Measurements from ENCODE around the gene FADS2. TPM values are rescaled to one million over a fixed set of nuclear protein-coding genes. Genes with fewer than 3 reads are reported as not detected.

The FADS2 gene
- total RNA-seq, 1 experiment from 2014 or later, result 246 TPM

DNA sequence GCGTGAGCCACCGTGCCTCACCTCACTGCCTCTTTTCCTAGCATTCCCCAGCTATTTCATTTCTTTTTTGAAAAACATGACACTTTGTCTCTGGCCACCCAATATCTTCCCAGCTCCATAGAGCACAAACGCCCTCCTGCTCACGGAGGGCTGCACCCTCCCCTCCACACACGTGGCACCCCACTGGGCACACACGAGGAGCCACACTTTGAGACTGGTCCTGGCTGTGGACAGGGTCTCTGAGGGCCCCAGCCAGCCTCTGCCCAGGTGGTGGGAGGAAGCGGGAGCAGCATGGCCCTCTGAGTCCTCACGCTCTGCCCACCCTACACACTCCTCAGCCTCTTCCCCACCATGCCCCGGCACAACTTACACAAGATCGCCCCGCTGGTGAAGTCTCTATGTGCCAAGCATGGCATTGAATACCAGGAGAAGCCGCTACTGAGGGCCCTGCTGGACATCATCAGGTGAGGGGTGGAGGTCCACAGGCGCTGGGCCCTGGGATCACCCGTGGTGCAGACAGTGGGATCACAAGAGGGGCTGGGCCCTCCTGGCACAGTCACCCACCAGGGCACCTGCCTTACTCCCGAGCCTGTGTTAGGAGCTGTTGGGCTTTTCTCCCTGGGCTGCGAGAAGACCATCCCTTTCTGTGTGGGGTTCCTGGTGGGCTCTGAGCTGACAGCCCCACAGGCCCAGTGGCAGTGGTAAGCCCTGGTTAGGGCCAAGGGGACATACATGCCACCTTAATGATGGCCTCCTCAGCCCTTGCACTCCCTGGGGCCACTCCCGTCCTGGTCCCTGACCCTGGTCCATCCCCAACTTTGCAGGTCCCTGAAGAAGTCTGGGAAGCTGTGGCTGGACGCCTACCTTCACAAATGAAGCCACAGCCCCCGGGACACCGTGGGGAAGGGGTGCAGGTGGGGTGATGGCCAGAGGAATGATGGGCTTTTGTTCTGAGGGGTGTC, 37.0 kb downstream of the FADS2 start:
- no peak overlapping the region for H3K4me2 ChIP-seq (ENCODE audit: low read length)
- no peaks in the 10 kb centered on the region for H3F3A ChIP-seq (ENCODE audit: low read length, unreplicated experiment)
- BruUV-seq (replicated peaks), result no TSS peak
- no peak for ATAC-seq
- intact Hi-C loops (cut with micrococcal nuclease), result no loop called here
- no peak overlapping the region for H2AFZ ChIP-seq (ENCODE audit: low read length)
- TF ChIP-seq EZH2 (IDR thresholded peaks at IDR 0.05; ENCODE audit: low read length, unreplicated experiment) (no peak), EZH2phosphoT487 (IDR thresholded peaks at IDR 0.05; ENCODE audit: borderline replicate concordance, low read length) (no peak)
- TF ChIP-seq, protein P1, sequence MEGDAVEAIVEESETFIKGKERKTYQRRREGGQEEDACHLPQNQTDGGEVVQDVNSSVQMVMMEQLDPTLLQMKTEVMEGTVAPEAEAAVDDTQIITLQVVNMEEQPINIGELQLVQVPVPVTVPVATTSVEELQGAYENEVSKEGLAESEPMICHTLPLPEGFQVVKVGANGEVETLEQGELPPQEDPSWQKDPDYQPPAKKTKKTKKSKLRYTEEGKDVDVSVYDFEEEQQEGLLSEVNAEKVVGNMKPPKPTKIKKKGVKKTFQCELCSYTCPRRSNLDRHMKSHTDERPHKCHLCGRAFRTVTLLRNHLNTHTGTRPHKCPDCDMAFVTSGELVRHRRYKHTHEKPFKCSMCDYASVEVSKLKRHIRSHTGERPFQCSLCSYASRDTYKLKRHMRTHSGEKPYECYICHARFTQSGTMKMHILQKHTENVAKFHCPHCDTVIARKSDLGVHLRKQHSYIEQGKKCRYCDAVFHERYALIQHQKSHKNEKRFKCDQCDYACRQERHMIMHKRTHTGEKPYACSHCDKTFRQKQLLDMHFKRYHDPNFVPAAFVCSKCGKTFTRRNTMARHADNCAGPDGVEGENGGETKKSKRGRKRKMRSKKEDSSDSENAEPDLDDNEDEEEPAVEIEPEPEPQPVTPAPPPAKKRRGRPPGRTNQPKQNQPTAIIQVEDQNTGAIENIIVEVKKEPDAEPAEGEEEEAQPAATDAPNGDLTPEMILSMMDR (conservative IDR thresholded peaks at IDR 0.05; ENCODE audit: low read depth, low read length), result no peak
- no peaks in the 10 kb centered on the region for H3K27me3 ChIP-seq (ENCODE audit: low read length)
- 0 out of 2 replicates have a peak, but pooled peaks cover 3% of the 10 kb centered on the region for H4K20me1 ChIP-seq (ENCODE audit: low read length)
- no peak overlapping the region for H3K9ac ChIP-seq (ENCODE audit: low read length)
- H3K79me2 ChIP-seq (ENCODE audit: low read length), result no peaks in the 10 kb centered on the region
- POLR2A ChIA-PET (ENCODE audit: unreplicated experiment), result no interaction called here
- no peak overlapping the region for H3K27ac ChIP-seq (ENCODE audit: low read length)
- peaks cover 4% of the 10 kb centered on the region for H3K36me3 ChIP-seq (ENCODE audit: low read depth, low read length)
- no peaks in the 10 kb centered on the region for H3K9me2 ChIP-seq (replicated peaks; ENCODE audit: low read length)
- H3K4me1 ChIP-seq (ENCODE audit: insufficient read depth, low read length), result no peaks in the 10 kb centered on the region
- DNase-seq, result no peak
- H3K9me3 ChIP-seq (ENCODE audit: low read length), result no peaks in the 10 kb centered on the region
- no peak overlapping the region for H3K4me3 ChIP-seq (ENCODE audit: low read length)
- CTCF ChIA-PET, result interaction anchor here (0.6 kb wide), 1 partner anchor 11 kb away, joined by 7 read pairs; no protein-coding TSS in a partner anchor

DNA sequence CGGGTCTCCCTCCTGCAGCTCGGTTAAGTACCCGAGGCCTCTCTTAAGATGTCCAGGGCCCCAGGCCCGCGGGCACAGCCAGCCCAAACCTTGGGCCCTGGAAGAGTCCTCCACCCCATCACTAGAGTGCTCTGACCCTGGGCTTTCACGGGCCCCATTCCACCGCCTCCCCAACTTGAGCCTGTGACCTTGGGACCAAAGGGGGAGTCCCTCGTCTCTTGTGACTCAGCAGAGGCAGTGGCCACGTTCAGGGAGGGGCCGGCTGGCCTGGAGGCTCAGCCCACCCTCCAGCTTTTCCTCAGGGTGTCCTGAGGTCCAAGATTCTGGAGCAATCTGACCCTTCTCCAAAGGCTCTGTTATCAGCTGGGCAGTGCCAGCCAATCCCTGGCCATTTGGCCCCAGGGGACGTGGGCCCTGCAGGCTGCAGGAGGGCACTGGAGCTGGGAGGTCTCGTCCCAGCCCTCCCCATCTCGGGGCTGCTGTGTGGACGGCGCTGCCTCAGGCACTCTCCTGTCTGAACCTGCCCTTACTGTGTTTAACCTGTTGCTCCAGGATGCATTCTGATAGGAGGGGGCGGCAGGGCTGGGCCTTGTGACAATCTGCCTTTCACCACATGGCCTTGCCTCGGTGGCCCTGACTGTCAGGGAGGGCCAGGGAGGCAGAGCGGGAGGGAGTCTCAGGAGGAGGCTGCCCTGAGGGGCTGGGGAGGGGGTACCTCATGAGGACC, 38.3 kb downstream of the FADS2 start:
- ATAC-seq, result no peak
- ChIA-PET POLR2A (ENCODE audit: unreplicated experiment) (no interaction called here), CTCF (no interaction called here)
- no peak overlapping the region for H2AFZ ChIP-seq (ENCODE audit: low read length)
- no peaks in the 10 kb centered on the region for H4K20me1 ChIP-seq (ENCODE audit: low read length)
- no peaks in the 10 kb centered on the region for H3K79me2 ChIP-seq (ENCODE audit: low read length)
- no peaks in the 10 kb centered on the region for H3K27me3 ChIP-seq (ENCODE audit: low read length)
- TF ChIP-seq EZH2phosphoT487 (IDR thresholded peaks at IDR 0.05; ENCODE audit: borderline replicate concordance, low read length) (no peak), EZH2 (IDR thresholded peaks at IDR 0.05; ENCODE audit: low read length, unreplicated experiment) (no peak)
- TF ChIP-seq, protein P1 (conservative IDR thresholded peaks at IDR 0.05; ENCODE audit: low read depth, low read length), result no peak
- BruUV-seq (replicated peaks), result TSS peak; percentile 27
- no peak for DNase-seq
- H3K4me2 ChIP-seq (ENCODE audit: low read length), result no peak overlapping the region
- H3F3A ChIP-seq (ENCODE audit: low read length, unreplicated experiment), result no peaks in the 10 kb centered on the region
- H3K36me3 ChIP-seq (ENCODE audit: low read depth, low read length), result no peaks in the 10 kb centered on the region; the same call in 1 of the 2 replicates
- H3K9me3 ChIP-seq (ENCODE audit: low read length), result no peaks in the 10 kb centered on the region
- H3K4me1 ChIP-seq (ENCODE audit: insufficient read depth, low read length), result peaks cover 2% of the 10 kb centered on the region; the same call in 1 of the 2 replicates
- no peak overlapping the region for H3K4me3 ChIP-seq (ENCODE audit: low read length)
- no peaks in the 10 kb centered on the region for H3K9me2 ChIP-seq (replicated peaks; ENCODE audit: low read length)
- H3K27ac ChIP-seq (ENCODE audit: low read length), result no peak overlapping the region
- intact Hi-C loops (cut with micrococcal nuclease), result no loop called here
- no peak overlapping the region for H3K9ac ChIP-seq (ENCODE audit: low read length)
